Measurements from ENCODE around the gene C10orf53. TPM values are rescaled to one million over a fixed set of nuclear protein-coding genes. Genes with fewer than 3 reads are reported as not detected.
"Not testable (repeated sequence)": the region's sequence is repeated elsewhere in the genome, so short reads cannot be mapped to it uniquely, and the experiment has no call there.

C10orf53 gene
- total RNA-seq, 4 donors from 2014 or later: not detected

- 14 to 24% methylated on average over 19 of the region's 19 CpGs for WGBS, 2 donors
- DNase-seq (ENCODE audit: low spot score in 2 of 2): no peak
These were observed 498 bp upstream of the C10orf53 start for GRCh38 chr10:49678827-49679479.

GRCh38 chr10:49682449-49682848 is 3.0 kb downstream of the C10orf53 start:
- not testable (repeated sequence) for H3K4me3 ChIP-seq; DNase-seq (ENCODE audit: low spot score in 2 of 2); H3K4me1 ChIP-seq; H3K36me3 ChIP-seq; H3K27ac ChIP-seq; H3K27me3 ChIP-seq
- WGBS, 2 donors: 77 to 84% methylated on average over 2 to 3 of the region's 5 CpGs
- peaks cover 0 to 53% (median 0%) of the 10 kb centered on the region in 4 donors for H3K9me3 ChIP-seq

More at GRCh38 chr10:49678827-49679479, 498 bp upstream of the C10orf53 start:
- Histone ChIP-seq H3K36me3 (no peaks in the 10 kb centered on the region), H3K4me3 (no peak overlapping the region), H3K27ac (no peak overlapping the region), H3K27me3 (no peaks in the 10 kb centered on the region), H3K4me1 (peaks cover 0 to 4% (median 0%) of the 10 kb centered on the region in 4 donors), H3K9me3 (peaks cover 0 to 40% (median 0%) of the 10 kb centered on the region in 4 donors)
- TF ChIP-seq EP300 (IDR thresholded peaks at IDR 0.05) (no peak), POLR2A (IDR thresholded peaks at IDR 0.05) (no peak)
- TF ChIP-seq, protein P1, sequence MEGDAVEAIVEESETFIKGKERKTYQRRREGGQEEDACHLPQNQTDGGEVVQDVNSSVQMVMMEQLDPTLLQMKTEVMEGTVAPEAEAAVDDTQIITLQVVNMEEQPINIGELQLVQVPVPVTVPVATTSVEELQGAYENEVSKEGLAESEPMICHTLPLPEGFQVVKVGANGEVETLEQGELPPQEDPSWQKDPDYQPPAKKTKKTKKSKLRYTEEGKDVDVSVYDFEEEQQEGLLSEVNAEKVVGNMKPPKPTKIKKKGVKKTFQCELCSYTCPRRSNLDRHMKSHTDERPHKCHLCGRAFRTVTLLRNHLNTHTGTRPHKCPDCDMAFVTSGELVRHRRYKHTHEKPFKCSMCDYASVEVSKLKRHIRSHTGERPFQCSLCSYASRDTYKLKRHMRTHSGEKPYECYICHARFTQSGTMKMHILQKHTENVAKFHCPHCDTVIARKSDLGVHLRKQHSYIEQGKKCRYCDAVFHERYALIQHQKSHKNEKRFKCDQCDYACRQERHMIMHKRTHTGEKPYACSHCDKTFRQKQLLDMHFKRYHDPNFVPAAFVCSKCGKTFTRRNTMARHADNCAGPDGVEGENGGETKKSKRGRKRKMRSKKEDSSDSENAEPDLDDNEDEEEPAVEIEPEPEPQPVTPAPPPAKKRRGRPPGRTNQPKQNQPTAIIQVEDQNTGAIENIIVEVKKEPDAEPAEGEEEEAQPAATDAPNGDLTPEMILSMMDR (IDR thresholded peaks at IDR 0.05): no peak

- Histone ChIP-seq H3K36me3 (no peaks in the 10 kb centered on the region), H3K9me3 (peaks cover 0 to 52% (median 0%) of the 10 kb centered on the region in 4 donors), H3K27ac (no peak overlapping the region), H3K27me3 (no peaks in the 10 kb centered on the region), H3K4me1 (peaks cover 0 to 4% (median 0%) of the 10 kb centered on the region in 4 donors), H3K4me3 (no peak overlapping the region)
- 90 to 96% methylated on average over 2 of the region's 2 CpGs for WGBS, 2 donors
- DNase-seq (ENCODE audit: low spot score in 2 of 2): no peak
- TF ChIP-seq, protein P1 (IDR thresholded peaks at IDR 0.05): no peak
- TF ChIP-seq POLR2A (IDR thresholded peaks at IDR 0.05) (no peak), EP300 (IDR thresholded peaks at IDR 0.05) (no peak)
These were observed 3.4 kb downstream of the C10orf53 start for GRCh38 chr10:49682879-49683278.

DNA sequence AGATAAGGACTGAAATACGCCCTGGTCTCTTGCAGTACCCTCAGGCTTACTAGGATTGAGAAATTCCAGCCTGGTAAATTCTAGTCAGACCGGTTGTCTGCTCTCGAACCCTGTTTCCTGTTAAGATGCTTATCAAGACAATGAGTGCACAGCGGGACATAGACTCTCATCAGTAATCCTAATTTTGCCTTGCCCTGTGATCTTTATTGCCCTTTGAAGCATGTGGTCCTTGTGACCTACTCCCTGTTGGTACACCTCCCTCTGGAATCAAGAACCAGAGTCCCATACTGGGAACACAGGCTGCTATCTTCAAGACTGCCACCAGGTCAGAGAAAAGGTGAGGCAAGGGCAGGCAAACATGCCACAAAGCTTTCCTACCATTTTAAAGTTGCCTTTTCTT is 7.2 kb downstream of the C10orf53 start:
- Histone ChIP-seq H3K27me3 (peaks cover 0 to 18% of the 10 kb centered on the region in 2 donors), H3K36me3 (no peaks in the 10 kb centered on the region), H3K4me3 (no peak overlapping the region), H3K9me3 (peaks cover 0 to 28% (median 0%) of the 10 kb centered on the region in 4 donors), H3K4me1 (no peaks in the 10 kb centered on the region), H3K27ac (no peak overlapping the region)
- WGBS, 2 donors: 72 to 75% methylated on average over 4 of the region's 4 CpGs
- DNase-seq (ENCODE audit: low spot score in 2 of 2): no peak
- no peak for TF ChIP-seq POLR2A (IDR thresholded peaks at IDR 0.05)

DNA sequence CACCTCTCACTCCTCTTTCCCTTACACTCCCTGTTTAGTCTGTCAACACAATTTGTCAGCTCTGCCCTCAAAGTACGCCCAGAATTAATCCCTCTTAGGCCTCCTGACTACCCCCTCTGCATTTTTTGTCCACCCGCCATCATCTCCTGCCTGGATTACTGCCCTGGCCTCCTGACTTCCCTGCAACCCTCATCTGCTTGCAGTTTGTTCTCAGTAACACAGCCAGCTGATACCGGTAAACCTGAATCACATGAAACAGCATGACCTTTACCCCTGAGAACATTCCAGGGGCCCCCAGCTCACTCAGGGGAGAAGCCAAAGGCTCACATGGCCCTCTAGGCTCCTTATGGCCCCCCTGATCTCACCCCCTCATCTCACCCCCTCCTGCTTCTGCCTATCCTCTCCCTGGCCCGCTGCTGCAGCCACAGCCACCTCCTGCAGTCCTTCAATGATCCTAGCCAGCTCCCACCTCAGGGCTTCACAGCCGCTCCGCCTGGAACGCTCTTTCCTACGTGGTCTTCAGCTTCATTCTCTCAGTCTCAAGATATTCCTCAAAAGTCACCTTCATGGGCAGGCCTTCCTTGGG is 8.9 kb downstream of the C10orf53 start:
- TF ChIP-seq EP300 (IDR thresholded peaks at IDR 0.05): no peak
- TF ChIP-seq, protein P1 (IDR thresholded peaks at IDR 0.05): no peak
- peaks cover 0 to 17% (median 0%) of the 10 kb centered on the region in 4 donors for H3K9me3 ChIP-seq
- no peak overlapping the region for H3K4me3 ChIP-seq
- H3K4me1 ChIP-seq: no peaks in the 10 kb centered on the region
- 24 to 27% methylated on average over 8 of the region's 8 CpGs for WGBS, 2 donors
- H3K27ac ChIP-seq: no peak overlapping the region
- no peak for DNase-seq (ENCODE audit: low spot score in 2 of 2)
- no peaks in the 10 kb centered on the region for H3K36me3 ChIP-seq
- peaks cover 0 to 18% of the 10 kb centered on the region in 2 donors for H3K27me3 ChIP-seq

- Histone ChIP-seq H3K4me3 (no peak overlapping the region), H3K27ac (no peak overlapping the region), H3K9me3 (peaks cover 0 to 14% (median 0%) of the 10 kb centered on the region in 4 donors), H3K4me1 (no peaks in the 10 kb centered on the region), H3K36me3 (no peaks in the 10 kb centered on the region), H3K27me3 (peaks cover 0 to 18% of the 10 kb centered on the region in 2 donors)
- TF ChIP-seq, protein P1 (IDR thresholded peaks at IDR 0.05): no peak
- no peak for TF ChIP-seq POLR2A (IDR thresholded peaks at IDR 0.05)
- TF ChIP-seq EP300 (IDR thresholded peaks at IDR 0.05): no peak
- no peak for DNase-seq (ENCODE audit: low spot score in 2 of 2)
- 20 to 22% methylated on average over 7 of the region's 7 CpGs for WGBS, 2 donors
These were observed 9.5 kb downstream of the C10orf53 start for GRCh38 chr10:49688920-49689319.

Data from tibial nerve (tissue), 4 donors.